GM12878 (cell line): ENCODE results near the gene COPE. TPM values are rescaled to one million over a fixed set of nuclear protein-coding genes. Genes with fewer than 3 reads are reported as not detected.

ENCODE experiments used
- ATAC-seq: fragments of 200-7000 bp; cut with Tn5 transposase; 3 replicates; pipeline ENCODE4 v1.9.1; 2020; ENCODE audit warnings: mild to moderate bottlenecking, moderate library complexity
- BruUV-seq: library from RNA; stranded (reverse); fragments of 400-500 nt; replicated peaks from 2 replicates; lab custom pipeline; 2021; lab: Mats Ljungman, UMichigan
- CTCF ChIA-PET: fragments of 300-600 bp; sonication (Branson Sonifier 250); formaldehyde crosslinking; extraction: SDS; loops from one replicate; lab custom pipeline; 2021; ENCODE audit warnings: inconsistent platforms; lab: Yijun Ruan, JAX
- POLR2A ChIA-PET: fragments of 350-600 bp; formaldehyde crosslinking; extraction: SDS; loops from one replicate; lab custom pipeline; 2021; ENCODE audit warnings: inconsistent platforms; lab: Charles Lee
- RAD21 ChIA-PET: fragments of 300-600 bp; sonication (Branson Sonifier 250); formaldehyde crosslinking; loops from one replicate; lab custom pipeline; 2023; ENCODE audit warnings: antibody characterized with exemption; ENCODE audit not compliant: unreplicated experiment; lab: Charles Lee
- SMC1A ChIA-PET: fragments of 300-600 bp; sonication (Branson Sonifier 250); formaldehyde crosslinking; loops from one replicate; lab custom pipeline; 2023; ENCODE audit not compliant: unreplicated experiment, uncharacterized antibody; lab: Charles Lee
- DNase-seq: peaks from one replicate; pipeline ENCODE4 v3.0.0-alpha.2; 2011; ENCODE audit warnings: low read depth, low spot score
- FAIRE-seq: peaks from 3 replicates; lab custom pipeline; 2011; peaks lifted over from hg19 to GRCh38; lab: Jason Lieb, UNC
- H2AFZ ChIP-seq: 2 replicates; pipeline ENCODE4 v1.6.0; 2011; ENCODE audit warnings: low read depth, low read length, control low read depth; ENCODE audit not compliant: control insufficient read depth
- H3K27ac ChIP-seq: 2 replicates; pipeline ENCODE4 v1.5.1; 2011; ENCODE audit warnings: control low read depth; ENCODE audit not compliant: control insufficient read depth, insufficient read depth
- H3K27me3 ChIP-seq, 2 experiments: replicated peaks in 1 of 2; 2 replicates each; pipeline versions ENCODE4 v1.6.0 to v1.6.1; 2011; ENCODE audit warnings: low read length in 1 of 2; ENCODE audit not compliant: control insufficient read depth in 2 of 2, insufficient read depth in 2 of 2
- H3K36me3 ChIP-seq, 2 experiments: 2 replicates each; pipeline ENCODE4 v1.5.1; 2011; ENCODE audit warnings: low read length in 1 of 2; ENCODE audit not compliant: control insufficient read depth in 2 of 2, insufficient read depth in 2 of 2
- H3K4me1 ChIP-seq: 2 replicates; pipeline ENCODE4 v1.6.1; 2011; ENCODE audit warnings: mild to moderate bottlenecking, low read length, moderate library complexity, mixed read lengths; ENCODE audit not compliant: control insufficient read depth, insufficient read depth
- H3K4me2 ChIP-seq: 2 replicates; pipeline ENCODE4 v1.6.0; 2011; ENCODE audit warnings: control low read depth; ENCODE audit not compliant: control insufficient read depth, insufficient read depth
- H3K4me3 ChIP-seq: fragments of 200-600 bp; sonication (generic); 2 replicates; pipeline ENCODE4 v1.5.1; 2016
- H3K79me2 ChIP-seq: 2 replicates; pipeline ENCODE4 v1.6.0; 2011; ENCODE audit warnings: low read length; ENCODE audit not compliant: control insufficient read depth, insufficient read depth
- H3K9ac ChIP-seq: 2 replicates; pipeline ENCODE4 v1.8.0; 2011; ENCODE audit warnings: low read length, control low read depth, mixed read lengths; ENCODE audit not compliant: control insufficient read depth, insufficient read depth
- H3K9me3 ChIP-seq: replicated peaks from 3 replicates; pipeline ENCODE4 v1.5.1; 2011; ENCODE audit warnings: mild to moderate bottlenecking, low read length; ENCODE audit not compliant: control insufficient read depth, insufficient read depth
- H4K20me1 ChIP-seq: 2 replicates; pipeline ENCODE4 v1.6.0; 2011; ENCODE audit not compliant: control insufficient read depth, insufficient read depth
- BACH1 ChIP-seq: fragments of 450-650 bp; IDR thresholded peaks from 2 replicates; pipeline ENCODE4 v1.6.1; 2017; ENCODE audit warnings: mild to moderate bottlenecking, borderline replicate concordance
- CBFB ChIP-seq: IDR thresholded peaks from 2 replicates; pipeline ENCODE4 v1.6.1; 2016; ENCODE audit warnings: antibody characterized with exemption, low read depth
- CHD1 ChIP-seq: IDR thresholded peaks from 2 replicates; pipeline ENCODE4 v1.6.1; 2012; ENCODE audit warnings: low read depth, low read length, improper control_type of control experiment
- CREM ChIP-seq: IDR thresholded peaks from 2 replicates; pipeline ENCODE4 v1.6.1; 2014; ENCODE audit warnings: antibody characterized with exemption, low read depth
- EZH2 ChIP-seq: IDR thresholded peaks from 2 replicates; pipeline ENCODE4 v1.6.1; 2012; ENCODE audit warnings: low read depth, mild to moderate bottlenecking, control low read depth, inconsistent platforms, low read length, borderline replicate concordance; ENCODE audit not compliant: control insufficient read depth
- MYC ChIP-seq: IDR thresholded peaks from 2 replicates; pipeline ENCODE4 v1.6.1; 2011; ENCODE audit warnings: mild to moderate bottlenecking, low read length, moderate library complexity, inconsistent platforms; ENCODE audit not compliant: insufficient read depth, insufficient replicate concordance, insufficient read length, severe bottlenecking
- NR2C1 ChIP-seq: fragments of 450-650 bp; IDR thresholded peaks from 2 replicates; pipeline ENCODE4 v1.6.1; 2017; ENCODE audit warnings: antibody characterized with exemption, mild to moderate bottlenecking, moderate library complexity
- NRF1 ChIP-seq: conservative IDR thresholded peaks from 2 replicates; pipeline ENCODE4 v1.6.1; 2011; ENCODE audit warnings: mild to moderate bottlenecking, low read depth, low read length, improper control_type of control experiment
- POLR2AphosphoS2 ChIP-seq: IDR thresholded peaks from 2 replicates; pipeline ENCODE4 v1.6.1; 2011; ENCODE audit warnings: low read depth, mild to moderate bottlenecking, low read length, improper control_type of control experiment, moderate library complexity
- POLR2AphosphoS5 ChIP-seq: IDR thresholded peaks from 2 replicates; pipeline ENCODE4 v1.6.1; 2011; ENCODE audit warnings: mild to moderate bottlenecking, low read length, inconsistent platforms
- RAD21 ChIP-seq: IDR thresholded peaks from 2 replicates; pipeline ENCODE4 v1.6.1; 2011; ENCODE audit warnings: mild to moderate bottlenecking, low read depth, low read length, moderate library complexity; ENCODE audit not compliant: insufficient read depth
- SREBF2 ChIP-seq: IDR thresholded peaks from 2 replicates; pipeline ENCODE4 v1.6.1; 2012; ENCODE audit warnings: mild to moderate bottlenecking, low read length
- STAT3 ChIP-seq: IDR thresholded peaks from 2 replicates; pipeline ENCODE4 v1.6.1; 2011; ENCODE audit warnings: low read depth, low read length, improper control_type of control experiment
- TAF1 ChIP-seq: IDR thresholded peaks from 2 replicates; pipeline ENCODE4 v1.6.1; 2011; ENCODE audit warnings: mild to moderate bottlenecking, low read depth, low read length, borderline replicate concordance
- ZBED1 ChIP-seq: IDR thresholded peaks from 2 replicates; pipeline ENCODE4 v1.6.1; 2016; ENCODE audit warnings: borderline replicate concordance
- WGBS: methylation state at CpG from one replicate; pipeline ENCODE4 v1.1.6; 2016; ENCODE audit warnings: low lambda C conversion rate; ENCODE audit not compliant: insufficient replicate concordance, insufficient coverage; ENCODE audit errors: missing lambda C conversion rate; 5-methylcytosine and 5-hydroxymethylcytosine counted together
- in situ Hi-C: fragments of 300-500 bp; cut with MboI; formaldehyde crosslinking; loops from 9 replicates; pipeline ENCODE4 v1.14.3; 2018; ENCODE audit warnings: mixed read lengths
- intact Hi-C: fragments of 100-400 bp; cut with micrococcal nuclease; formaldehyde crosslinking; loops from one replicate; pipeline ENCODE4 v1.14.2; 2022; ENCODE audit not compliant: unreplicated experiment
- polyA plus RNA-seq, 11 experiments: library from polyadenylated mRNA; depleted of rRNA in 4 of 11; unstranded in 6 of 11; stranded (reverse) in 5 of 11; fragments of >200 nt; fragmentation: Nextera tagmentation in 4 of 11; fragmentation: Illumina TruSeq in 1 of 11; extraction: Ambion mirVana in 4 of 11; extraction: Trizol in 1 of 11; gene quantifications; 1 replicate in 1 of 11; 2 replicates in 10 of 11; pipeline versions ENCODE4 v1.2.1 to v1.2.3, GENCODE V29; 2011 to 2016; ENCODE audit warnings: inconsistent platforms in 2 of 11, missing spikeins in 2 of 11, low read depth in 1 of 11
- total RNA-seq, 4 experiments: library from RNA; depleted of rRNA in 3 of 4; stranded (reverse); fragments of >200 nt in 3 of 4; fragmentation: Illumina TruSeq in 1 of 4; extraction: Trizol in 1 of 4; gene quantifications; 2 replicates each; pipeline versions ENCODE4 v1.2.1 to v1.2.3, GENCODE V29; 2013 to 2021
- TF ChIP-seq, protein P1 (sequence below): fragments of 450-650 bp; IDR thresholded peaks from 2 replicates; pipeline ENCODE4 v1.6.1; 2017; ENCODE audit warnings: mild to moderate bottlenecking, moderate library complexity

Gene COPE
- total and polyA plus RNA-seq, 10 of the 15 experiments (the other 5 are each of a cell fraction or from before 2014, with no cell fraction given): 3.5 to 464 (median 222) TPM

DNA sequence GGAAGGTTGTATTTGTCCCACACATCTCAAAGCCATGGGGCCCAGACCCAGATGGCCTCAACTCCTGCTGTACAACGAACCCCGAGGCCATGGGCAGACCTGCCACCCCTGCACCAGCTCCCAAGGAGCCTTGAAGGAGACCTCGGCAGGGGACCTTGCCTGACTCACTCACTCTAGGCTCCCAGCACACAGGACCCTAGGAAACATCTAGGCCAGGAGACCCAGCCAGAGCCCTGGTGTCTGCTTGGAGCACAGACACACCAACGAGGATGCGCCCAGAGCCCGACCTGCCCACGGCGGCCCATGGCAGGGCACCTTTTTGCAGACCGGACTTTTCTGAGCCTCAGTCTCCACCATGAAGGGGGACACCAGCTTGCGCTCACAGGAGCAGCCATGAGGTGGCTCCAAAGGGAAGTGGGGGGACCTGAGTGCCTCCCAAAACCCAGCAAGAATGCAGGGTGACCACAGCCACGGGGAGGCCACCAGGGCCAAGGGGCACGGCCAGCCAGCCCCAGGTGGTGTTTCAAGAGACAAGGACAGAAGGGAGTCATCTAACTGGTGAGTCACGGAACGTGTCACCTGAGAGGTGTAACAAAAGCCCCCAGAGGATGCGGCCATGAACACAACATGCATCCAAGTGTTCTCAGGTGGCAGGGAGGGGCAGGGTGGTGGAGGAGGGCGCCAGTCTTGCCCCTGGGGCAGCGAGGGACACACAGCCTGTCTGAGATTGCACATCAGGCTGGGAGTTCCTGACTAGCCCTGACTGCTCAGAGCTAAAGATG, 18.3 kb downstream of the COPE start:
- WGBS: 86% methylated on average over 17 of the region's 17 CpGs
- intact Hi-C loops (no loop called here), in situ Hi-C loops (no loop called here)
- Histone ChIP-seq H3K27ac (no peak overlapping the region), H3K27me3 (no peaks in the 10 kb centered on the region; a peak in 1 of 4 replicates), H4K20me1 (no peaks in the 10 kb centered on the region), H2AFZ (no peak overlapping the region), H3K36me3 (peaks cover 2 to 6% of the 10 kb centered on the region in 2 experiments; a peak in 2 of 4 replicates), H3K79me2 (no peaks in the 10 kb centered on the region), H3K4me1 (no peaks in the 10 kb centered on the region), H3K9ac (no peak overlapping the region), H3K4me2 (no peak overlapping the region), H3K4me3 (no peak overlapping the region), H3K9me3 (no peaks in the 10 kb centered on the region)
- SMC1A ChIA-PET: no interaction called here
- POLR2A ChIA-PET: no interaction called here
- FAIRE-seq (no peak), DNase-seq (no peak)
- BruUV-seq: no TSS peak
- CTCF ChIA-PET: no interaction called here
- no peak for TF ChIP-seq STAT3
- TF ChIP-seq POLR2AphosphoS2: no peak
- TF ChIP-seq CREM: no peak
- TF ChIP-seq EZH2: no peak
- no peak for TF ChIP-seq MYC
- no peak for TF ChIP-seq TAF1
- TF ChIP-seq CBFB: no peak
- no peak for TF ChIP-seq ZBED1
- TF ChIP-seq, protein P1, sequence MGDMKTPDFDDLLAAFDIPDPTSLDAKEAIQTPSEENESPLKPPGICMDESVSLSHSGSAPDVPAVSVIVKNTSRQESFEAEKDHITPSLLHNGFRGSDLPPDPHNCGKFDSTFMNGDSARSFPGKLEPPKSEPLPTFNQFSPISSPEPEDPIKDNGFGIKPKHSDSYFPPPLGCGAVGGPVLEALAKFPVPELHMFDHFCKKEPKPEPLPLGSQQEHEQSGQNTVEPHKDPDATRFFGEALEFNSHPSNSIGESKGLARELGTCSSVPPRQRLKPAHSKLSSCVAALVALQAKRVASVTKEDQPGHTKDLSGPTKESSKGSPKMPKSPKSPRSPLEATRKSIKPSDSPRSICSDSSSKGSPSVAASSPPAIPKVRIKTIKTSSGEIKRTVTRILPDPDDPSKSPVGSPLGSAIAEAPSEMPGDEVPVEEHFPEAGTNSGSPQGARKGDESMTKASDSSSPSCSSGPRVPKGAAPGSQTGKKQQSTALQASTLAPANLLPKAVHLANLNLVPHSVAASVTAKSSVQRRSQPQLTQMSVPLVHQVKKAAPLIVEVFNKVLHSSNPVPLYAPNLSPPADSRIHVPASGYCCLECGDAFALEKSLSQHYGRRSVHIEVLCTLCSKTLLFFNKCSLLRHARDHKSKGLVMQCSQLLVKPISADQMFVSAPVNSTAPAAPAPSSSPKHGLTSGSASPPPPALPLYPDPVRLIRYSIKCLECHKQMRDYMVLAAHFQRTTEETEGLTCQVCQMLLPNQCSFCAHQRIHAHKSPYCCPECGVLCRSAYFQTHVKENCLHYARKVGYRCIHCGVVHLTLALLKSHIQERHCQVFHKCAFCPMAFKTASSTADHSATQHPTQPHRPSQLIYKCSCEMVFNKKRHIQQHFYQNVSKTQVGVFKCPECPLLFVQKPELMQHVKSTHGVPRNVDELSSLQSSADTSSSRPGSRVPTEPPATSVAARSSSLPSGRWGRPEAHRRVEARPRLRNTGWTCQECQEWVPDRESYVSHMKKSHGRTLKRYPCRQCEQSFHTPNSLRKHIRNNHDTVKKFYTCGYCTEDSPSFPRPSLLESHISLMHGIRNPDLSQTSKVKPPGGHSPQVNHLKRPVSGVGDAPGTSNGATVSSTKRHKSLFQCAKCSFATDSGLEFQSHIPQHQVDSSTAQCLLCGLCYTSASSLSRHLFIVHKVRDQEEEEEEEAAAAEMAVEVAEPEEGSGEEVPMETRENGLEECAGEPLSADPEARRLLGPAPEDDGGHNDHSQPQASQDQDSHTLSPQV: no peak
- TF ChIP-seq CHD1: no peak
- TF ChIP-seq NRF1: no peak
- no peak for TF ChIP-seq SREBF2
- no peak for TF ChIP-seq NR2C1
- no peak for TF ChIP-seq RAD21
- no peak for TF ChIP-seq POLR2AphosphoS5
- no peak for TF ChIP-seq BACH1
- TF ChIP-seq, all 136 proteins: peak for 0
- RAD21 ChIA-PET: no interaction called here
- ATAC-seq: no peak
